Muscle of leg (tissue), 3 donors: ENCODE measurements around the gene TARP.
"Not testable (repeated sequence)": the region's sequence is repeated elsewhere in the genome, so short reads cannot be mapped to it uniquely, and the experiment has no call there.

Experiments used
- DNase-seq: peaks from one replicate; pipeline ENCODE4 v3.0.0; 2013
- H3K27ac ChIP-seq: one replicate; pipeline ENCODE4 v1.5.1; 2013; ENCODE audit warnings: mild to moderate bottlenecking, low read length, control low read depth
- H3K27me3 ChIP-seq: one replicate; pipeline ENCODE4 v1.6.1; 2013; ENCODE audit warnings: low read length; ENCODE audit not compliant: control insufficient read depth, insufficient read depth
- H3K36me3 ChIP-seq: one replicate; pipeline ENCODE4 v1.6.1; 2013; ENCODE audit warnings: low read length; ENCODE audit not compliant: control insufficient read depth, insufficient read depth
- H3K4me1 ChIP-seq: one replicate; pipeline ENCODE4 v1.6.1; 2013; ENCODE audit warnings: low read length; ENCODE audit not compliant: control insufficient read depth, insufficient read depth
- H3K4me3 ChIP-seq: one replicate; pipeline ENCODE4 v1.5.1; 2013; ENCODE audit warnings: low read length, control low read depth
- H3K9me3 ChIP-seq: replicated peaks from 2 replicates; pipeline ENCODE4 v1.6.1; 2013; ENCODE audit warnings: low read depth, low read length; ENCODE audit not compliant: control insufficient read depth
- WGBS: methylation state at CpG from one replicate; pipeline ENCODE4 v1.1.5; 2013; ENCODE audit warnings: missing lambda C conversion rate; ENCODE audit not compliant: insufficient coverage; 5-methylcytosine and 5-hydroxymethylcytosine counted together

The TARP gene

GRCh38 chr7:38283107-38283506, 9.7 kb upstream of the TARP start:
- Histone ChIP-seq H3K27ac (no peak overlapping the region), H3K4me3 (no peak overlapping the region), H3K9me3 (no peaks in the 10 kb centered on the region), H3K4me1 (no peaks in the 10 kb centered on the region), H3K36me3 (no peaks in the 10 kb centered on the region), H3K27me3 (no peaks in the 10 kb centered on the region)
- 100% methylated on average over 1 of the region's 4 CpGs for WGBS
- no peak for DNase-seq

- Histone ChIP-seq H3K27ac (no peak overlapping the region), H3K9me3 (no peaks in the 10 kb centered on the region), H3K4me3 (no peak overlapping the region), H3K4me1 (no peaks in the 10 kb centered on the region), H3K36me3 (no peaks in the 10 kb centered on the region), H3K27me3 (no peaks in the 10 kb centered on the region)
- DNase-seq: no peak
- no CpG with 5 or more reads among the region's 3 CpGs for WGBS
Observed at GRCh38 chr7:38282081-38282480, 8.6 kb upstream of the TARP start.

GRCh38 chr7:38281266-38281665, 7.8 kb upstream of the TARP start:
- Histone ChIP-seq H3K27me3 (no peaks in the 10 kb centered on the region), H3K4me1 (no peaks in the 10 kb centered on the region), H3K36me3 (no peaks in the 10 kb centered on the region), H3K4me3 (no peak overlapping the region), H3K27ac (no peak overlapping the region), H3K9me3 (no peaks in the 10 kb centered on the region)
- DNase-seq: no peak

GRCh38 chr7:38280707-38281106, 7.3 kb upstream of the TARP start:
- no peaks in the 10 kb centered on the region for H3K36me3 ChIP-seq
- no peak overlapping the region for H3K4me3 ChIP-seq
- no peak overlapping the region for H3K27ac ChIP-seq
- WGBS: 58% methylated on average over 2 of the region's 3 CpGs
- no peak for DNase-seq
- no peaks in the 10 kb centered on the region for H3K9me3 ChIP-seq
- no peaks in the 10 kb centered on the region for H3K4me1 ChIP-seq
- no peaks in the 10 kb centered on the region for H3K27me3 ChIP-seq

GRCh38 chr7:38280000-38280399, 6.6 kb upstream of the TARP start:
- DNase-seq: no peak
- Histone ChIP-seq H3K4me1 (no peaks in the 10 kb centered on the region), H3K27me3 (no peaks in the 10 kb centered on the region), H3K9me3 (no peaks in the 10 kb centered on the region), H3K4me3 (no peak overlapping the region), H3K27ac (no peak overlapping the region), H3K36me3 (no peaks in the 10 kb centered on the region)
- no CpG with 5 or more reads among the region's 1 CpG for WGBS

- no peak overlapping the region for H3K4me3 ChIP-seq
- H3K4me1 ChIP-seq: no peaks in the 10 kb centered on the region
- H3K9me3 ChIP-seq: no peaks in the 10 kb centered on the region
- no CpG with 5 or more reads among the region's 6 CpGs for WGBS
- no peak overlapping the region for H3K27ac ChIP-seq
- no peaks in the 10 kb centered on the region for H3K36me3 ChIP-seq
- no peak for DNase-seq
- H3K27me3 ChIP-seq: no peaks in the 10 kb centered on the region
Observed at GRCh38 chr7:38276096-38276877, 2.9 kb upstream of the TARP start.

GRCh38 chr7:38274927-38275620, 1.6 kb upstream of the TARP start:
- DNase-seq: no peak
- no peak overlapping the region for H3K4me3 ChIP-seq
- no peaks in the 10 kb centered on the region for H3K36me3 ChIP-seq
- WGBS: no CpG with 5 or more reads among the region's 3 CpGs
- H3K27me3 ChIP-seq: no peaks in the 10 kb centered on the region
- no peaks in the 10 kb centered on the region for H3K9me3 ChIP-seq
- H3K4me1 ChIP-seq: no peaks in the 10 kb centered on the region
- H3K27ac ChIP-seq: no peak overlapping the region

- no peaks in the 10 kb centered on the region for H3K27me3 ChIP-seq
- WGBS: no CpG with 5 or more reads among the region's 4 CpGs
- H3K9me3 ChIP-seq: no peaks in the 10 kb centered on the region
- H3K36me3 ChIP-seq: no peaks in the 10 kb centered on the region
- no peaks in the 10 kb centered on the region for H3K4me1 ChIP-seq
- no peak overlapping the region for H3K27ac ChIP-seq
- DNase-seq: no peak
- H3K4me3 ChIP-seq: no peak overlapping the region
Observed at GRCh38 chr7:38274486-38274885, 1.1 kb upstream of the TARP start.

GRCh38 chr7:38270405-38270804, 3.0 kb downstream of the TARP start:
- H3K27me3 ChIP-seq, H3K4me1 ChIP-seq, H3K27ac ChIP-seq, DNase-seq, H3K4me3 ChIP-seq, H3K36me3 ChIP-seq, H3K9me3 ChIP-seq: not testable (repeated sequence)
- no CpG with 5 or more reads among the region's 2 CpGs for WGBS

GRCh38 chr7:38269704-38270346, 3.6 kb downstream of the TARP start:
- not testable (repeated sequence) for H3K4me1 ChIP-seq, H3K27ac ChIP-seq, H3K9me3 ChIP-seq, H3K27me3 ChIP-seq, DNase-seq, H3K4me3 ChIP-seq, H3K36me3 ChIP-seq
- 76% methylated on average over 3 of the region's 4 CpGs for WGBS
